PC-3 (cell line): ENCODE data around the gene CTNNA3. TPM values are rescaled to one million over a fixed set of nuclear protein-coding genes. Genes with fewer than 3 reads are reported as not detected.
"Not testable (repeated sequence)": the region's sequence is repeated elsewhere in the genome, so short reads cannot be mapped to it uniquely, and the experiment has no call there.

Experiments
- ATAC-seq: fragments of 200-7000 bp; cut with Tn5 transposase; 2 replicates; pipeline ENCODE4 v1.9.1; 2020; ENCODE audit warnings: mild to moderate bottlenecking, moderate library complexity
- BruUV-seq: library from RNA; stranded (reverse); fragments of 400-500 nt; replicated peaks from 2 replicates; lab custom pipeline; 2021; lab: Mats Ljungman, UMichigan
- CTCF ChIA-PET: fragments of 300-600 bp; sonication (Branson Sonifier 250); formaldehyde crosslinking; loops from one replicate; lab custom pipeline; 2022; ENCODE audit warnings: antibody characterized with exemption; lab: Charles Lee
- POLR2A ChIA-PET: fragments of 300-600 bp; sonication (Branson Sonifier 250); formaldehyde crosslinking; loops from one replicate; lab custom pipeline; 2022; ENCODE audit warnings: antibody characterized with exemption; ENCODE audit not compliant: unreplicated experiment; lab: Charles Lee
- DNase-seq: peaks from one replicate; pipeline ENCODE4 v3.0.0-alpha.2; 2015
- H2AFZ ChIP-seq: fragments of 300-600 bp; sonication (generic); 2 replicates; pipeline ENCODE4 v1.6.0; 2016; ENCODE audit warnings: antibody characterized with exemption, low read length
- H3F3A ChIP-seq: fragments of 300-600 bp; sonication (generic); one replicate; pipeline ENCODE4 v1.6.0; 2017; ENCODE audit warnings: antibody characterized with exemption, low read length, control low read depth, mild to moderate bottlenecking; ENCODE audit not compliant: unreplicated experiment
- H3K27ac ChIP-seq: fragments of 300-600 bp; sonication (generic); 2 replicates; pipeline ENCODE4 v1.5.1; 2016; ENCODE audit warnings: mild to moderate bottlenecking, low read length
- H3K27me3 ChIP-seq: fragments of 300-600 bp; sonication (generic); 2 replicates; pipeline ENCODE4 v1.6.1; 2016; ENCODE audit warnings: low read length, mixed read lengths
- H3K36me3 ChIP-seq: fragments of 300-600 bp; sonication (generic); 2 replicates; pipeline ENCODE4 v1.6.1; 2016; ENCODE audit warnings: low read depth, mixed run types, low read length, mixed read lengths
- H3K4me1 ChIP-seq: fragments of 300-600 bp; sonication (generic); 2 replicates; pipeline ENCODE4 v1.5.1; 2016; ENCODE audit warnings: low read length; ENCODE audit not compliant: insufficient read depth
- H3K4me2 ChIP-seq: fragments of 300-600 bp; sonication (generic); 2 replicates; pipeline ENCODE4 v1.6.0; 2016; ENCODE audit warnings: low read length
- H3K4me3 ChIP-seq: fragments of 300-600 bp; sonication (generic); 2 replicates; pipeline ENCODE4 v1.5.1; 2016; ENCODE audit warnings: mild to moderate bottlenecking, low read length, mixed read lengths
- H3K79me2 ChIP-seq: fragments of 300-600 bp; sonication (generic); 2 replicates; pipeline ENCODE4 v1.6.1; 2017; ENCODE audit warnings: low read length, mixed read lengths
- H3K9ac ChIP-seq: fragments of 300-600 bp; sonication (generic); 2 replicates; pipeline ENCODE4 v1.6.0; 2016; ENCODE audit warnings: mild to moderate bottlenecking, low read length
- H3K9me2 ChIP-seq: fragments of 300-600 bp; sonication (generic); replicated peaks from 2 replicates; pipeline ENCODE4 v1.6.1; 2016; ENCODE audit warnings: mixed run types, low read length, mixed read lengths
- H3K9me3 ChIP-seq: fragments of 300-600 bp; sonication (generic); 2 replicates; pipeline ENCODE4 v1.6.1; 2016; ENCODE audit warnings: low read length, mixed read lengths
- H4K20me1 ChIP-seq: fragments of 300-600 bp; sonication (generic); 2 replicates; pipeline ENCODE4 v1.6.1; 2016; ENCODE audit warnings: low read length, mixed read lengths
- CTCF ChIP-seq: fragments of 300-600 bp; sonication (generic); conservative IDR thresholded peaks from 2 replicates; pipeline ENCODE4 v1.5.1; 2017; ENCODE audit warnings: antibody characterized with exemption, low read depth, mild to moderate bottlenecking, low read length
- EZH2 ChIP-seq: fragments of 300-600 bp; sonication (generic); IDR thresholded peaks from one replicate; pipeline ENCODE4 v1.6.1; 2017; ENCODE audit warnings: antibody characterized with exemption, mild to moderate bottlenecking, low read length; ENCODE audit not compliant: unreplicated experiment
- EZH2phosphoT487 ChIP-seq: fragments of 300-600 bp; sonication (generic); IDR thresholded peaks from 2 replicates; pipeline ENCODE4 v1.6.1; 2018; ENCODE audit warnings: mild to moderate bottlenecking, antibody characterized with exemption, low read length, borderline replicate concordance
- intact Hi-C: fragments of 100-400 bp; cut with micrococcal nuclease; formaldehyde crosslinking; loops from 2 replicates; pipeline ENCODE4 v1.9.0; 2023
- total RNA-seq: library from RNA; depleted of rRNA; stranded (reverse); fragments of >200 nt; gene quantifications from 2 replicates; pipeline ENCODE4 v1.2.3, GENCODE V29; 2014

CTNNA3 gene
- total RNA-seq, 1 experiment from 2014 or later, result 1.9 TPM

GRCh38 chr10:67695555-67695954 is 440 bp downstream of the CTNNA3 start:
- ATAC-seq (no peak), DNase-seq (no peak)
- no peak overlapping the region for H3K9ac ChIP-seq
- H4K20me1 ChIP-seq, result no peaks in the 10 kb centered on the region
- ChIA-PET CTCF (no interaction called here), POLR2A (interaction anchor here (0.5 kb wide), 1 partner anchor 93 kb away, joined by 3 read pairs; no protein-coding TSS in a partner anchor)
- H3K36me3 ChIP-seq, result no peaks in the 10 kb centered on the region
- no peaks in the 10 kb centered on the region for H3K4me1 ChIP-seq
- H3F3A ChIP-seq, result no peaks in the 10 kb centered on the region
- H3K79me2 ChIP-seq, result no peaks in the 10 kb centered on the region
- no peak overlapping the region for H3K4me2 ChIP-seq
- BruUV-seq, result no TSS peak
- no peak overlapping the region for H3K4me3 ChIP-seq
- no peak overlapping the region for H2AFZ ChIP-seq
- H3K9me3 ChIP-seq, result no peaks in the 10 kb centered on the region
- intact Hi-C loops, result loop anchor here (5.0 to 10.0 kb wide), 2 partner anchors 67 to 189 kb away; partner anchors contain the start of gene SIRT1
- H3K9me2 ChIP-seq, result no peaks in the 10 kb centered on the region
- no peak overlapping the region for H3K27ac ChIP-seq
- TF ChIP-seq EZH2, result no peak
- TF ChIP-seq CTCF, result no peak
- TF ChIP-seq EZH2phosphoT487, result no peak
- peaks cover 48% of the 10 kb centered on the region for H3K27me3 ChIP-seq

GRCh38 chr10:67691861-67692260 is 4.1 kb downstream of the CTNNA3 start:
- ATAC-seq, H4K20me1 ChIP-seq, H3F3A ChIP-seq, H3K9me3 ChIP-seq, POLR2A ChIA-PET, H3K4me1 ChIP-seq, H2AFZ ChIP-seq, H3K9me2 ChIP-seq, CTCF ChIA-PET, H3K79me2 ChIP-seq, DNase-seq, H3K27ac ChIP-seq, H3K9ac ChIP-seq, BruUV-seq, H3K36me3 ChIP-seq, H3K4me2 ChIP-seq, H3K4me3 ChIP-seq: not testable (repeated sequence)
- intact Hi-C loops, result loop anchor here (10.0 kb wide), 1 partner anchor 193 kb away; the partner anchor contains the start of gene SIRT1
- peaks cover 47% of the 10 kb centered on the region for H3K27me3 ChIP-seq

- peaks cover 37% of the 10 kb centered on the region for H3K27me3 ChIP-seq
- H3F3A ChIP-seq, H3K9me3 ChIP-seq, H3K4me1 ChIP-seq, BruUV-seq, H3K9ac ChIP-seq, H3K27ac ChIP-seq, DNase-seq, H3K4me2 ChIP-seq, H2AFZ ChIP-seq, H4K20me1 ChIP-seq, ATAC-seq, H3K36me3 ChIP-seq, POLR2A ChIA-PET, H3K9me2 ChIP-seq, H3K79me2 ChIP-seq, H3K4me3 ChIP-seq, CTCF ChIA-PET: not testable (repeated sequence)
- intact Hi-C loops, result loop anchor here (10.0 kb wide), 1 partner anchor 194 kb away; the partner anchor contains the start of gene SIRT1
These were observed 5.5 kb downstream of the CTNNA3 start for GRCh38 chr10:67690540-67690939.

- BruUV-seq, H3K9ac ChIP-seq, POLR2A ChIA-PET, DNase-seq, intact Hi-C loops, H3K4me3 ChIP-seq, H4K20me1 ChIP-seq, ATAC-seq, H3K27ac ChIP-seq, H3K4me1 ChIP-seq, H3K79me2 ChIP-seq, H3K4me2 ChIP-seq, H3F3A ChIP-seq, CTCF ChIA-PET, H2AFZ ChIP-seq, H3K9me2 ChIP-seq, H3K9me3 ChIP-seq, H3K36me3 ChIP-seq: not testable (repeated sequence)
- peaks cover 31% of the 10 kb centered on the region for H3K27me3 ChIP-seq
These were observed 11.9 kb downstream of the CTNNA3 start for GRCh38 chr10:67684140-67684539.
